22Rv1 (cell line): ENCODE data around the gene DNMBP.
A peak's percentile ranks its signal among the peaks of the same experiment; 100 is the strongest.

ENCODE experiments used
- H3K27ac ChIP-seq: fragments of 450-650 bp; 2 replicates; pipeline ENCODE4 v1.5.1; 2017
- ZFX ChIP-seq: fragments of 450-650 bp; IDR thresholded peaks from 2 replicates; pipeline ENCODE4 v1.6.1; 2017; ENCODE audit warnings: antibody characterized with exemption, borderline replicate concordance
- TF ChIP-seq, protein P1 (sequence below): fragments of 450-650 bp; IDR thresholded peaks from 2 replicates; pipeline ENCODE4 v1.5.1; 2017; ENCODE audit warnings: mild to moderate bottlenecking

The DNMBP gene, protein sequence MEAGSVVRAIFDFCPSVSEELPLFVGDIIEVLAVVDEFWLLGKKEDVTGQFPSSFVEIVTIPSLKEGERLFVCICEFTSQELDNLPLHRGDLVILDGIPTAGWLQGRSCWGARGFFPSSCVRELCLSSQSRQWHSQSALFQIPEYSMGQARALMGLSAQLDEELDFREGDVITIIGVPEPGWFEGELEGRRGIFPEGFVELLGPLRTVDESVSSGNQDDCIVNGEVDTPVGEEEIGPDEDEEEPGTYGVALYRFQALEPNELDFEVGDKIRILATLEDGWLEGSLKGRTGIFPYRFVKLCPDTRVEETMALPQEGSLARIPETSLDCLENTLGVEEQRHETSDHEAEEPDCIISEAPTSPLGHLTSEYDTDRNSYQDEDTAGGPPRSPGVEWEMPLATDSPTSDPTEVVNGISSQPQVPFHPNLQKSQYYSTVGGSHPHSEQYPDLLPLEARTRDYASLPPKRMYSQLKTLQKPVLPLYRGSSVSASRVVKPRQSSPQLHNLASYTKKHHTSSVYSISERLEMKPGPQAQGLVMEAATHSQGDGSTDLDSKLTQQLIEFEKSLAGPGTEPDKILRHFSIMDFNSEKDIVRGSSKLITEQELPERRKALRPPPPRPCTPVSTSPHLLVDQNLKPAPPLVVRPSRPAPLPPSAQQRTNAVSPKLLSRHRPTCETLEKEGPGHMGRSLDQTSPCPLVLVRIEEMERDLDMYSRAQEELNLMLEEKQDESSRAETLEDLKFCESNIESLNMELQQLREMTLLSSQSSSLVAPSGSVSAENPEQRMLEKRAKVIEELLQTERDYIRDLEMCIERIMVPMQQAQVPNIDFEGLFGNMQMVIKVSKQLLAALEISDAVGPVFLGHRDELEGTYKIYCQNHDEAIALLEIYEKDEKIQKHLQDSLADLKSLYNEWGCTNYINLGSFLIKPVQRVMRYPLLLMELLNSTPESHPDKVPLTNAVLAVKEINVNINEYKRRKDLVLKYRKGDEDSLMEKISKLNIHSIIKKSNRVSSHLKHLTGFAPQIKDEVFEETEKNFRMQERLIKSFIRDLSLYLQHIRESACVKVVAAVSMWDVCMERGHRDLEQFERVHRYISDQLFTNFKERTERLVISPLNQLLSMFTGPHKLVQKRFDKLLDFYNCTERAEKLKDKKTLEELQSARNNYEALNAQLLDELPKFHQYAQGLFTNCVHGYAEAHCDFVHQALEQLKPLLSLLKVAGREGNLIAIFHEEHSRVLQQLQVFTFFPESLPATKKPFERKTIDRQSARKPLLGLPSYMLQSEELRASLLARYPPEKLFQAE (N-terminal part only)

DNA sequence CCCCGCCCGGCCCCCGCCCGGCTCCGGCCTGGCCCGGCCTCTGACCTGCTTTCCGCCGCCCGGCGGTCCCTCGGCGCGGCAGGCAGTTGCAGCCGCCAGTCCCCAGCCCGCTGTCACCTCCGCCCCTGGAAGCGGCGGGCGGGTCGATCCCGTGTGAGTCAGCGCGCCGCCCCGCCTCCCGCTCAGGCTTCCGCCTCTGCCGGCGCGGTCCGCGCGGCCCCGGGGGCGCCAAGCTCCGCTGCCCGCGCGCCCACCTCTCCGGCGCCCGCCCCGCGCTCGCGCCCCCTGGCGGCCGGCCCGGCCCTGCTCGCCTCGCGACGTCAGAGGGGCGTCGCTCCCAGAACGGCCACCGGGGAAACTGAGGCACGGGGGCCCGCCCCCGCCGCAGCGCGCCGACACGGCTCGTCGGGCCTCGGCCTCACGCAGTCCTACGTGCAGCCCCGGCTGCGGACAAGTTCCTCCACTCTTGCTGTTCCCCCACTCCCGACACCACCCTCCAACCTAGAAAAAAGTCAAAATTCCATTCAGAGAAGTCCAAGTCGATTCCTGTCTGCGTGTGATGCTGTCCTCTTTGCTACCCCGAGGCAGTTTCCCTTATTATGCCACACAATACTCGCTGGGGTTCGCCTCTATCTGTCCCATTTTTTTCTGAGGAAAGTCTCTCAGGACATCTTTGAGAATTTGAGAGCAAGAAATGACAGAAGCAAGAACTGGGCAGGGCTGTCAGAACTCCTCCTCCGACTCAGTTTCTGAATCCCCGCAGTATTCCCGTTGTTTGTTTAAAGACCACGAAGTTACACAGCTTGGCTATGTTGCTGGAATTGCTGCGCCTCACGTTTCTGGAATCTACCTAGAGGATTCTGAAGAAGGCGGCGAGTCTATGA, at the start of gene DNMBP:
Gene DNMBP, minus strand, starts transcription at position 155 of the 884 bp plus-strand sequence. CDS start 37,823 bp downstream, outside the sequence.
- H3K27ac ChIP-seq: peak within 1 kb of the TSS; percentile 53
- TF ChIP-seq, protein P1, sequence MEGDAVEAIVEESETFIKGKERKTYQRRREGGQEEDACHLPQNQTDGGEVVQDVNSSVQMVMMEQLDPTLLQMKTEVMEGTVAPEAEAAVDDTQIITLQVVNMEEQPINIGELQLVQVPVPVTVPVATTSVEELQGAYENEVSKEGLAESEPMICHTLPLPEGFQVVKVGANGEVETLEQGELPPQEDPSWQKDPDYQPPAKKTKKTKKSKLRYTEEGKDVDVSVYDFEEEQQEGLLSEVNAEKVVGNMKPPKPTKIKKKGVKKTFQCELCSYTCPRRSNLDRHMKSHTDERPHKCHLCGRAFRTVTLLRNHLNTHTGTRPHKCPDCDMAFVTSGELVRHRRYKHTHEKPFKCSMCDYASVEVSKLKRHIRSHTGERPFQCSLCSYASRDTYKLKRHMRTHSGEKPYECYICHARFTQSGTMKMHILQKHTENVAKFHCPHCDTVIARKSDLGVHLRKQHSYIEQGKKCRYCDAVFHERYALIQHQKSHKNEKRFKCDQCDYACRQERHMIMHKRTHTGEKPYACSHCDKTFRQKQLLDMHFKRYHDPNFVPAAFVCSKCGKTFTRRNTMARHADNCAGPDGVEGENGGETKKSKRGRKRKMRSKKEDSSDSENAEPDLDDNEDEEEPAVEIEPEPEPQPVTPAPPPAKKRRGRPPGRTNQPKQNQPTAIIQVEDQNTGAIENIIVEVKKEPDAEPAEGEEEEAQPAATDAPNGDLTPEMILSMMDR: peak; percentile 91
- no peak for TF ChIP-seq ZFX

DNA sequence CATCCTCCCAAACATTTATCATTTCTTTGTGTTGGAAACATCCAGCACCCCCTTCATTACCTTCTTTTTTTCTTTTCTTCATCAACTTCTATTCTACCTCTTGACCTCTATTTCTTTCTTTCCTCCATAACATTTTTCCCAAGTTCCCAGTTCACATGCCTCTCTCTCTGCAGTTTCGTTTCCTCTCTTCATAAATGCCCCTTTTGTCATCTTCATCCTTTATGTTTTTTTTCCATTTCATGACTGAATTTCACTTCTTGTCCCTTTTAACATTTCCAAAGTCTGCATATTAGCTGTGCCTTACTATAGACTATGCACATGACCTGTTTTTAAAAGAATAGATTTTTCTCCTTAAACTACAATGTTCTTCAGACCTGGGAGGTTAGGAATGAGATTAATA, 48.2 kb upstream of the DNMBP start:
- TF ChIP-seq, protein P1: no peak
- no peak for TF ChIP-seq ZFX
- no peak overlapping the region for H3K27ac ChIP-seq

DNA sequence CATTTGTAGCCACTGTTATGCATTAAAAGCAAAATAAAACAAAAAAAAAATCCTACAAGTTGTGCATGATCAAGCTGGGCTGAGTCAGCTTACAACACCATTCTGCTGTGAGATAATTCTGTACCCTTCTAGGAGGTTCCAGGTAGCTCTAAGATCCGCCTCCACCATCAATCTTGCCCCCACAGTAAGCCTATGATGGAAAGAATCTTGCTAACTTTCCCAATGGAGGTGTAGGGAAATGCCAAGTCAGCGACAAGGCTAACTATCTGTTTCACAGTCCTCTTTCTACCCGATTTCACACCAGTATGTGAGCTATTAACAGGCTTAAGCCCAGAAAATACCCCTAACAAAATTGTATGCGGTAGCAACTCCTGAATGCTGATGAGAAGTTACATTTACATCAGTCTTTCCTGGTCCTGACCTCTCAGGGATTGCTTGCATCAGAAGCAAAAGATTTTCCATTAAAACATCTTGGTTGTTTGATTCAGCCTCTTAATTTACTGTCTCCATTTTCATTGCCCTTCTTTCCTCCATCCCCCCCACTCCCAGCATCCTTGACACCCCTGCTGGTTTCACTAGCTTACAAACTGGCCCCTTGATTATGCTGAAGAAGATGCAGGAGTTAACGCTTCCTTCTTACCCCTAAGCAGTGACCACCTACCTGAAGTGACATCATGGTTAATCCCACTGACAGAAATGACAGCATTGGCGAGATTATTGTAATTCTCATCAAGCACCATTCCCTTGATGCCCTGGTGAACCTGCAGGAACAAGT, 44.1 kb upstream of the DNMBP start:
- TF ChIP-seq, protein P1: no peak
- no peak for TF ChIP-seq ZFX

DNA sequence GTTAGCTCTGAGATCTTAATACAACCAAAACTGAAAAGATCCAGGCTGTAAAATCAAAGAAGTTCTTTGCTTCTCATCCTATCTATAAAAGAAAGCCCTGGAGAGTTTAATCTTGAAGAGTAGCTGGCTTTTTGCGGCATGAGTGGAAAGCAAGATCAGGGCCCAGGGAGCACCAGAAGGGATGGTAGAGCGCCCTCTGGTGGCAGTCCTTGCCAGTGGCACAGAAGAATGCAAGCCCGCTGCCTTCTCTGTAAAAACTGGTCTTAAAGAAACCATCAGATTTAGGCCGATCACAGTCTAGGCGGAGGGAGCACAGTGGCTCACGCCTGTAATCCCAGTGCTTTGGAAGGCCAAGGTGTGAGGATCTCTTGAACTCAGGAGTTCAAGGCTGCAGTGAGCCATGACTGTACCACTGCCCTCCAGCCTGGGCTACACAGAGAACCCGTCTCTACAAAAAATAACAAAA, 36.3 kb upstream of the DNMBP start:
- H3K27ac ChIP-seq: no peak overlapping the region
- TF ChIP-seq, protein P1: peak; percentile 96
- no peak for TF ChIP-seq ZFX

More for the DNA sequence above, 44.1 kb upstream of the DNMBP start:
- no peak overlapping the region for H3K27ac ChIP-seq

DNA sequence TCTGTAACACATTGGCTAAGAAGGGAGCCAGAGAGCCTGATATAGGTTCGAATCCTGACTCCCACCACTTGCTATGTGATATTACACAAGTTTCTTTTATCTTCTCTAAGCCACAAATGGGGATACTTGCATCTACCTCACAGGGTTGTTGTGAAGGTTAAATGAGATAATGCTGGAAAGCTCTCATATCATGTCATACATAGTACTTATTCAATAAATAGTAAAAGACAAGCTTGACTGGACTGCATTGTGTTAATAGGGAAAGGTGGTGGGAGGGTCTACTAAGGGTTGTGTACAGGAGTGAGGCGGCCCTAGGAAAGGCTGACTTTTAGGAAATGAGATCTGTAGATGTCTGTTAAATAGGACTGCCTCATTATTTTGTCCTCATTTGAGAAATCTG, 35.8 kb upstream of the DNMBP start:
- TF ChIP-seq ZFX: no peak
- TF ChIP-seq, protein P1: no peak
- H3K27ac ChIP-seq: no peak overlapping the region
